Vagina (tissue), 2 donors: Measurements from ENCODE around the gene ATP4B.

Experiments used
- CTCF ChIP-seq, 3 experiments: fragments of 450-650 bp in 2 of 3; fragments of 200-600 bp in 1 of 3; sonication (generic) in 1 of 3; IDR thresholded peaks; one replicate each; pipeline ENCODE4 v1.5.1; 2017 to 2019; ENCODE audit warnings: antibody characterized with exemption in 3 of 3, mild to moderate bottlenecking in 2 of 3, moderate library complexity in 2 of 3
- POLR2A ChIP-seq, 2 donors: fragments of 450-650 bp; IDR thresholded peaks; one replicate each; pipeline ENCODE4 v1.6.1; 2017; ENCODE audit warnings: antibody characterized with exemption in 2 of 2, mild to moderate bottlenecking in 2 of 2, moderate library complexity in 2 of 2
- POLR2AphosphoS5 ChIP-seq, 2 donors: sonication (generic); formaldehyde crosslinking; IDR thresholded peaks; one replicate each; pipeline ENCODE4 v1.9.0; 2017; ENCODE audit warnings: antibody characterized with exemption in 2 of 2, mild to moderate bottlenecking in 2 of 2, low read depth in 1 of 2; ENCODE audit not compliant: insufficient read depth in 1 of 2

- no peak for TF ChIP-seq CTCF (IDR thresholded peaks at IDR 0.05)
- TF ChIP-seq POLR2A (IDR thresholded peaks at IDR 0.05) = no peak
- no peak for TF ChIP-seq POLR2AphosphoS5 (IDR thresholded peaks at IDR 0.05; ENCODE audit: insufficient read depth in 1 of 2, low read depth in 1 of 2)
Measured at GRCh38 chr13:113605461-113605860, 52.5 kb downstream of the ATP4B start.
